A549 (cell line): ENCODE measurements around the gene PRRX2.

Source experiments
- POLR2A ChIP-seq: IDR thresholded peaks from 2 replicates; pipeline ENCODE4 v1.6.1; 2012; ENCODE audit warnings: mild to moderate bottlenecking, low read length
- TF ChIP-seq, protein P1 (sequence below): fragments of >200 bp; sonication (Bioruptor Twin); formaldehyde crosslinking; IDR thresholded peaks from 3 replicates; pipeline ENCODE4 v1.5.1; 2016

DNA sequence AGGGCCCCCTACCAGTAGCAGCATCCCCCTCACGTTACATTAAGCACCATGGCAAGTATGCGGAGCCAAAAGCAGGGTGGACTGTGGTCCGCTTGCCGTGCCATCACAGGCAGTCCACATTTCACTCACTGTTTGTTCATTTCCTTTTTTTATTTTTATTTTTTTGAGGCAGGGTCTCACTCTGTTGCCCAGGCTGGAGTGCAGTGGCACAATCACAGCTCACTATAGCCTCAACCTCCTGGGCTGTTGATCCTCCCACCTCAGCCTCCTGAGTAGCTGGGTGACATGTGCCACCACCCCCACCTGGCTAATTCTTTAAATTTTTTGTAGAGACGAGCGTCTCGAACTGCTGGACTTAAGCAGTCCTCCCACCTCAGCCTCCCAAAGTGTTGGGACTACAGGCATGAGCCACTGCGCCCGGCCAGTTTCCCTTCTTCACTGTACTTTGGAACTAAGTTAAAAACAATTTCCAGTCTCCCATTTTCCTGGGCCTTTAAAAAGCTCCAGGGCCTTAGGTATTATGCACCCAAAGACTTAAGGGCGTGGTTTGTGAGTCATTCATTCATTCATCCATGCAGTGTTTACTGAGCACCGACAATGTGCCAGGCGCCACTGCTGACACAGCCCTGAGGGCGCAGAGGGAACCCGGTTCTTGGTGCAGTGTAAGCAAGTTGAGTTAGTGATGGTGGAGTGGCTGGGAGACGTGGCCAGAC lies 19.9 kb downstream of the PRRX2 start:
- TF ChIP-seq, protein P1, sequence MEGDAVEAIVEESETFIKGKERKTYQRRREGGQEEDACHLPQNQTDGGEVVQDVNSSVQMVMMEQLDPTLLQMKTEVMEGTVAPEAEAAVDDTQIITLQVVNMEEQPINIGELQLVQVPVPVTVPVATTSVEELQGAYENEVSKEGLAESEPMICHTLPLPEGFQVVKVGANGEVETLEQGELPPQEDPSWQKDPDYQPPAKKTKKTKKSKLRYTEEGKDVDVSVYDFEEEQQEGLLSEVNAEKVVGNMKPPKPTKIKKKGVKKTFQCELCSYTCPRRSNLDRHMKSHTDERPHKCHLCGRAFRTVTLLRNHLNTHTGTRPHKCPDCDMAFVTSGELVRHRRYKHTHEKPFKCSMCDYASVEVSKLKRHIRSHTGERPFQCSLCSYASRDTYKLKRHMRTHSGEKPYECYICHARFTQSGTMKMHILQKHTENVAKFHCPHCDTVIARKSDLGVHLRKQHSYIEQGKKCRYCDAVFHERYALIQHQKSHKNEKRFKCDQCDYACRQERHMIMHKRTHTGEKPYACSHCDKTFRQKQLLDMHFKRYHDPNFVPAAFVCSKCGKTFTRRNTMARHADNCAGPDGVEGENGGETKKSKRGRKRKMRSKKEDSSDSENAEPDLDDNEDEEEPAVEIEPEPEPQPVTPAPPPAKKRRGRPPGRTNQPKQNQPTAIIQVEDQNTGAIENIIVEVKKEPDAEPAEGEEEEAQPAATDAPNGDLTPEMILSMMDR = no peak
- no peak for TF ChIP-seq POLR2A
